GM23248 (cell line): ENCODE measurements around the gene ANKFN1. TPM values are rescaled to one million over a fixed set of nuclear protein-coding genes. Genes with fewer than 3 reads are reported as not detected.

ENCODE experiments used
- DNase-seq: peaks from one replicate; pipeline ENCODE4 v3.0.0-alpha.2; 2015
- H2AFZ ChIP-seq: fragments of 200-600 bp; sonication (generic); 2 replicates; pipeline ENCODE4 v1.6.1; 2016; ENCODE audit warnings: antibody characterized with exemption
- H3F3A ChIP-seq: fragments of 200-600 bp; sonication (generic); 2 replicates; pipeline ENCODE4 v1.6.1; 2016; ENCODE audit warnings: mild to moderate bottlenecking, antibody characterized with exemption, mixed run types; ENCODE audit not compliant: insufficient read depth
- H3K27ac ChIP-seq: fragments of 200-600 bp; sonication (generic); 2 replicates; pipeline ENCODE4 v1.5.1; 2016; ENCODE audit warnings: mild to moderate bottlenecking
- H3K27me3 ChIP-seq: fragments of 200-600 bp; sonication (generic); replicated peaks from 2 replicates; pipeline ENCODE4 v1.6.1; 2016; ENCODE audit warnings: mild to moderate bottlenecking; ENCODE audit not compliant: insufficient read depth
- H3K36me3 ChIP-seq: fragments of 200-600 bp; sonication (generic); 2 replicates; pipeline ENCODE4 v1.6.1; 2016; ENCODE audit warnings: low read depth, mild to moderate bottlenecking
- H3K4me1 ChIP-seq: fragments of 200-600 bp; sonication (generic); 2 replicates; pipeline ENCODE4 v1.6.1; 2016; ENCODE audit warnings: mild to moderate bottlenecking; ENCODE audit not compliant: insufficient read depth
- H3K4me2 ChIP-seq: fragments of 200-600 bp; sonication (generic); one replicate; pipeline ENCODE4 v1.6.1; 2016; ENCODE audit warnings: mild to moderate bottlenecking; ENCODE audit not compliant: unreplicated experiment
- H3K4me3 ChIP-seq: fragments of 200-600 bp; sonication (generic); 2 replicates; pipeline ENCODE4 v1.5.1; 2016; ENCODE audit warnings: mild to moderate bottlenecking
- H3K79me2 ChIP-seq: fragments of 200-600 bp; sonication (generic); 2 replicates; pipeline ENCODE4 v1.6.1; 2016; ENCODE audit warnings: mild to moderate bottlenecking; ENCODE audit not compliant: insufficient read depth
- H3K9ac ChIP-seq: fragments of 200-600 bp; sonication (generic); 2 replicates; pipeline ENCODE4 v1.6.1; 2016; ENCODE audit warnings: mild to moderate bottlenecking
- H3K9me2 ChIP-seq: fragments of 200-600 bp; sonication (generic); 2 replicates; pipeline ENCODE4 v1.6.1; 2016; ENCODE audit warnings: mixed run types, mild to moderate bottlenecking, moderate library complexity; ENCODE audit not compliant: insufficient read depth
- H3K9me3 ChIP-seq: fragments of 200-600 bp; sonication (generic); one replicate; pipeline ENCODE4 v1.6.1; 2017; ENCODE audit warnings: low read depth
- H4K20me1 ChIP-seq: fragments of 200-600 bp; sonication (generic); 2 replicates; pipeline ENCODE4 v1.6.0; 2016; ENCODE audit not compliant: insufficient read depth
- EZH2 ChIP-seq: fragments of 200-600 bp; sonication (generic); IDR thresholded peaks from 2 replicates; pipeline ENCODE4 v1.6.1; 2018; ENCODE audit warnings: antibody characterized with exemption, mild to moderate bottlenecking; ENCODE audit not compliant: insufficient read depth, poor library complexity, severe bottlenecking
- EZH2phosphoT487 ChIP-seq: fragments of 200-600 bp; sonication (generic); IDR thresholded peaks from 2 replicates; pipeline ENCODE4 v1.6.1; 2018; ENCODE audit warnings: antibody characterized with exemption, moderate library complexity, mild to moderate bottlenecking, low read depth; ENCODE audit not compliant: insufficient read depth
- WGBS, 2 experiments: methylation state at CpG; one replicate each; pipeline ENCODE4 v1.1.6; 2015 to 2017; ENCODE audit warnings: low lambda C conversion rate in 2 of 2, low coverage in 1 of 2; ENCODE audit errors: missing lambda C conversion rate in 2 of 2; 5-methylcytosine and 5-hydroxymethylcytosine counted together
- in situ Hi-C: fragments of 300-500 bp; cut with MboI; formaldehyde crosslinking; loops from 2 replicates; pipeline ENCODE4 v1.15.0; 2020
- polyA plus RNA-seq: library from polyadenylated mRNA; unstranded; fragments of >200 nt; fragmentation: Nextera tagmentation; extraction: Ambion mirVana; gene quantifications from 2 replicates; pipeline ENCODE4 v1.2.1, GENCODE V29; 2016
- total RNA-seq: library from RNA; depleted of rRNA; stranded (reverse); fragments of >200 nt; shearing (Covaris generic); gene quantifications from 2 replicates; pipeline ENCODE4 v1.2.3, GENCODE V29; 2014

The ANKFN1 gene
- total and polyA plus RNA-seq, 2 experiments from 2014 or later = 0.54 to 0.64 TPM

DNA sequence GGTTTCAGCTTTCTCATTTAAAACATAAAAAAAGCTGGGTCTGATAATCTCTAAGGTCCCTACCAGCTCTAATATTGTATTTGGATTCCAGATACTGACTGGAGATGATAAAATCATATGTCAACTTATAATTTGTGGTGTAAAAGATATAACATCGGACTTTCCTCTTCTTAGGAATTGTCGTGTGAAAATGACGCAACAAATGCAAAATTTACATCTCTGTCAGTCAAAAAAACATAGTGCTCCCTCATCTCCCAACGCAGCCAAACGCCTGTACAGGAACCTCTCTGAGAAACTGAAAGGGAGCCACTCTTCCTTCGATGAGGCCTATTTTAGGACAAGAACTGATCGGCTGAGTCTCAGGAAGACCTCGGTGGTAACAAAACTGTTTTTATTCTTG lies 197.3 kb downstream of the ANKFN1 start:
- H3F3A ChIP-seq = no peaks in the 10 kb centered on the region
- in situ Hi-C loops = no loop called here
- WGBS, 2 experiments = 70 to 75% methylated on average over 8 of the region's 8 CpGs
- H3K4me2 ChIP-seq = no peak overlapping the region
- DNase-seq = no peak
- no peaks in the 10 kb centered on the region for H3K36me3 ChIP-seq
- no peaks in the 10 kb centered on the region for H4K20me1 ChIP-seq
- H2AFZ ChIP-seq = no peak overlapping the region
- H3K4me1 ChIP-seq = no peaks in the 10 kb centered on the region
- no peaks in the 10 kb centered on the region for H3K9me3 ChIP-seq
- no peaks in the 10 kb centered on the region for H3K9me2 ChIP-seq
- H3K27ac ChIP-seq = no peak overlapping the region
- no peaks in the 10 kb centered on the region for H3K79me2 ChIP-seq
- TF ChIP-seq EZH2 = no peak
- no peak for TF ChIP-seq EZH2phosphoT487
- H3K4me3 ChIP-seq = no peak overlapping the region
- no peak overlapping the region for H3K9ac ChIP-seq
- no peaks in the 10 kb centered on the region for H3K27me3 ChIP-seq

DNA sequence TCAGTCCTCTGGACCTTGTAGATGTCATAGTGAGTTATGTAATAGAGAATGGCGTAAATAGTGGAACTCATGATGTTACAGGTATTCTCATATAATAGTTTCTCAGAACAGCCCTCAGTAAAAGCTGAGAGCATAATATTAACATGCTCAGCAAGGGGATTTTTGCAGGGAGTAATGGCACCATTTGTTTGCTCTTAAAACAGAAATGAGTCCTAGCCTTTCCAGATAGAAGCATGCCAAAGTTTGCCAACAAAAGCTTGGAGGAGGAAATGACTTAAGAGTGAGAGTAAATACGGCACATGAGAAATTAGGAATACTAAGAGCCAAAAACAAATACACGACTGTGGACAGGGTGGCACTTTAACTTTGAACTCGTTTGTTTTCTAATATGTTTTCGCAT lies 198.4 kb downstream of the ANKFN1 start:
- WGBS, 2 experiments = 47% methylated on average over 5 of the region's 5 CpGs
- in situ Hi-C loops = no loop called here
- no peak overlapping the region for H3K9ac ChIP-seq
- TF ChIP-seq EZH2 = no peak
- no peak for TF ChIP-seq EZH2phosphoT487
- H3K36me3 ChIP-seq = no peaks in the 10 kb centered on the region
- H3K9me3 ChIP-seq = no peaks in the 10 kb centered on the region
- H4K20me1 ChIP-seq = no peaks in the 10 kb centered on the region
- H3K27me3 ChIP-seq = no peaks in the 10 kb centered on the region
- H3K4me1 ChIP-seq = no peaks in the 10 kb centered on the region
- no peak overlapping the region for H3K27ac ChIP-seq
- no peaks in the 10 kb centered on the region for H3K79me2 ChIP-seq
- no peaks in the 10 kb centered on the region for H3K9me2 ChIP-seq
- H3K4me2 ChIP-seq = no peak overlapping the region
- H2AFZ ChIP-seq = no peak overlapping the region
- H3F3A ChIP-seq = no peaks in the 10 kb centered on the region
- no peak overlapping the region for H3K4me3 ChIP-seq
- no peak for DNase-seq

DNA sequence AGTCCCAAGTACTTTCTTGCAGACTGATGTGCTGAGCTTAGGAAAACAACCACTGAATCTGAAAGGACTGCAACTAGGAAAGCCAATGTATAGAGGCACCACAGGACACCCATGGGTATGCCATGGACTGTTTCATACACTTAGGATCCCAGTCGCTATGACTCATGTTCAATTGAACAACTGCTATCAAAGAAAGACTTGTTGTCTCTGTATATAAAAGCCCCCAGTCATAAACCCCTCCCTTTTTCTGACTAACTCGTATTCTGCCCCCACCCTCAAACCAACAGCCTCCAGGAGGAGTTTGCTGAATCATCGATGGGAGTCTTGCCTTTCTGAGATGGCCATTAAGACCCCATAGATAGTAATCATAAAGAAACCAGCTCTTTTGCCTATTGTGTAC lies 205.4 kb downstream of the ANKFN1 start:
- Histone ChIP-seq H3K9me3 (no peaks in the 10 kb centered on the region), H2AFZ (no peak overlapping the region), H3F3A (no peaks in the 10 kb centered on the region), H3K79me2 (no peaks in the 10 kb centered on the region), H3K27ac (no peak overlapping the region), H3K4me3 (no peak overlapping the region), H3K4me1 (no peaks in the 10 kb centered on the region), H3K9me2 (no peaks in the 10 kb centered on the region), H3K27me3 (no peaks in the 10 kb centered on the region), H3K36me3 (no peaks in the 10 kb centered on the region), H4K20me1 (no peaks in the 10 kb centered on the region), H3K4me2 (no peak overlapping the region), H3K9ac (no peak overlapping the region)
- WGBS, 2 experiments = 47 to 64% methylated on average over 3 of the region's 3 CpGs
- no peak for DNase-seq
- TF ChIP-seq EZH2phosphoT487 (no peak), EZH2 (no peak)
- in situ Hi-C loops = no loop called here

DNA sequence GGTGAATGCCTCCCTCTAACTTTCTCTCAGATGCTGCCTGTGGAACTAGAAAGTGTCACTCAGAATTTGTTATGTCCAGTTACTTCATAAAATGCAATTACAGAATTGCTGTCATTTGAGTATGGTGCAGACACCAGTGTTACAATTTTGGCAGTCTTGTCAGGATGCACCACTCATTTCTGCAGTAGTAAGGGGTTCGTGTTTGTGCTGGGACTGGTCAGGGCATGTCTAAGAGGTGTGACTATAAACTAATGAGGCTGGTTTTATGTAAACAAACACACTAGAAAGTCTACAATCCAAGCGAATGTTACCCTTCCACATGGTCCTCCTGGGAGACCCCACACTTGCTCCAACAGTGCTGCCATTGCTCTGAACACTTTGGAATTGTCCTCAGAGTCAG lies 206.2 kb downstream of the ANKFN1 start:
- H3K36me3 ChIP-seq = no peaks in the 10 kb centered on the region
- H3K4me1 ChIP-seq = no peaks in the 10 kb centered on the region
- H3K4me3 ChIP-seq = no peak overlapping the region
- no peaks in the 10 kb centered on the region for H3K27me3 ChIP-seq
- H2AFZ ChIP-seq = no peak overlapping the region
- 41 to 50% methylated on average over 2 of the region's 2 CpGs for WGBS, 2 experiments
- no peak for TF ChIP-seq EZH2phosphoT487
- TF ChIP-seq EZH2 = no peak
- no peaks in the 10 kb centered on the region for H3K9me2 ChIP-seq
- H3K79me2 ChIP-seq = no peaks in the 10 kb centered on the region
- in situ Hi-C loops = no loop called here
- H3K9me3 ChIP-seq = no peaks in the 10 kb centered on the region
- DNase-seq = no peak
- no peaks in the 10 kb centered on the region for H4K20me1 ChIP-seq
- no peak overlapping the region for H3K9ac ChIP-seq
- no peaks in the 10 kb centered on the region for H3F3A ChIP-seq
- no peak overlapping the region for H3K4me2 ChIP-seq
- H3K27ac ChIP-seq = no peak overlapping the region

DNA sequence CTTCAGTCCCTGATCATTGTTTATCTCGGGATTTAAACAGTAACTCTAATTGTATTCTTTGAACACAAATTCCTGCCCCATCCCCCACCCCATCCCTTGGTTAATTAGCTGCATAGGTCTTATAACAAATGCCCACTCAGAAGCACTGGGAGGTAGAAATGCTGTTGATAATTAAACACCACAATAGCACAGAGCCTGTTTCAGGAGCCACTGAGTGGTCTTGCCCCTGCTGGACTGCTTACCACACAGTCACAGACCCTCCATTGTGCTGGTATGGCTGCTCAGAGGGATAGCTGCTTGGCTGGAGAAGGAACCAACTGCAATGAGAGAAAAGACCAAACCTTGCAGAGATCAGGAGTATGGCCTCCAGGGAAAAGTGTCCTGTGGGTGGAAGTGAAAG lies 214.1 kb downstream of the ANKFN1 start:
- no peak overlapping the region for H3K4me2 ChIP-seq
- WGBS, 2 experiments = 50 to 56% methylated on average over 1 of the region's 1 CpG
- H3K4me1 ChIP-seq = no peaks in the 10 kb centered on the region
- no peak overlapping the region for H2AFZ ChIP-seq
- H4K20me1 ChIP-seq = no peaks in the 10 kb centered on the region
- H3K79me2 ChIP-seq = no peaks in the 10 kb centered on the region
- H3K9me2 ChIP-seq = no peaks in the 10 kb centered on the region
- no peaks in the 10 kb centered on the region for H3F3A ChIP-seq
- TF ChIP-seq EZH2phosphoT487 = no peak
- no peak for TF ChIP-seq EZH2
- DNase-seq = no peak
- H3K27me3 ChIP-seq = no peaks in the 10 kb centered on the region
- in situ Hi-C loops = no loop called here
- no peaks in the 10 kb centered on the region for H3K36me3 ChIP-seq
- H3K4me3 ChIP-seq = no peak overlapping the region
- no peaks in the 10 kb centered on the region for H3K9me3 ChIP-seq
- H3K9ac ChIP-seq = no peak overlapping the region
- H3K27ac ChIP-seq = no peak overlapping the region
